ENCODE data around the gene PPP2R1B. TPM values are rescaled to one million over a fixed set of nuclear protein-coding genes. Genes with fewer than 3 reads are reported as not detected.
"Not testable (repeated sequence)": the region's sequence is repeated elsewhere in the genome, so short reads cannot be mapped to it uniquely, and the experiment has no call there.

The PPP2R1B gene
- total RNA-seq, 1 experiment from 2014 or later, result 29.7 TPM

DNA sequence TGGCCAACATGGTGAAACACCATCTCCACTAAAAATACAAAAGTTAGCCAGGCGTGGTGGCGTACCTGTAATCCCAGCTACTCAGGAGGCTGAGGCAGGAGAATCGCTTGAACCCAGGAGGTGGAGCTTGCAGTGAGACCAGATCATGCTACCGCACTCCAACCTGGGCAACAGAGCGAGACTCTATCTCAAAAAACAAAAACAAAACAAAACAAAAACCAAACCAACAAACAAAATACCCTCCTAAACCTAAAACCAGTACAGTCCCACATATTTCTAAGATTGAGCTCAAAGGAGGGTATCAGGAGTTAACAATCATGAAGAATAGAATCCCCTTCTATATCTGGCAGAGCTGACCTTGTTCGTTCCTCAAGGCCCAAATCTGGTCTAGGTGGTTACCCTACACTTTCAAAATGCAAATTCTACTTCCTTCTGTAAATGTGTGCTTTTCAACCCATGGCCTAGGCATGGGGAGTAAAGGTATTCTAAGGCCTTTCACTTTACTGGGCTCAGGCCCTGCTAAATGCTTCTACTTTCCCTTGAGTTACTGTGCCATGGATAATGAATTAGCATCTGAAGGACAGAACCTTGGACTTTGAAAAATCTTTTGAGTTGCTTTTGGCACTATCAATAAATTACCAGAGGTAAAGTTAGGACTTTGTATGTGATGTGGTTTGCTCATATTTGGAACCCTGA lies 10.4 kb upstream of the PPP2R1B start:
- Histone ChIP-seq H3K27me3 (replicated peaks) (no peaks in the 10 kb centered on the region), H3K4me1 (replicated peaks) (no peaks in the 10 kb centered on the region), H3K36me3 (no peaks in the 10 kb centered on the region), H3K27ac (no peak overlapping the region), H3K4me3 (no peak overlapping the region), H3K9me3 (replicated peaks) (no peaks in the 10 kb centered on the region)
- no peak for DNase-seq (ENCODE audit: low read depth in 1 of 2, low spot score in 2 of 2)

DNA sequence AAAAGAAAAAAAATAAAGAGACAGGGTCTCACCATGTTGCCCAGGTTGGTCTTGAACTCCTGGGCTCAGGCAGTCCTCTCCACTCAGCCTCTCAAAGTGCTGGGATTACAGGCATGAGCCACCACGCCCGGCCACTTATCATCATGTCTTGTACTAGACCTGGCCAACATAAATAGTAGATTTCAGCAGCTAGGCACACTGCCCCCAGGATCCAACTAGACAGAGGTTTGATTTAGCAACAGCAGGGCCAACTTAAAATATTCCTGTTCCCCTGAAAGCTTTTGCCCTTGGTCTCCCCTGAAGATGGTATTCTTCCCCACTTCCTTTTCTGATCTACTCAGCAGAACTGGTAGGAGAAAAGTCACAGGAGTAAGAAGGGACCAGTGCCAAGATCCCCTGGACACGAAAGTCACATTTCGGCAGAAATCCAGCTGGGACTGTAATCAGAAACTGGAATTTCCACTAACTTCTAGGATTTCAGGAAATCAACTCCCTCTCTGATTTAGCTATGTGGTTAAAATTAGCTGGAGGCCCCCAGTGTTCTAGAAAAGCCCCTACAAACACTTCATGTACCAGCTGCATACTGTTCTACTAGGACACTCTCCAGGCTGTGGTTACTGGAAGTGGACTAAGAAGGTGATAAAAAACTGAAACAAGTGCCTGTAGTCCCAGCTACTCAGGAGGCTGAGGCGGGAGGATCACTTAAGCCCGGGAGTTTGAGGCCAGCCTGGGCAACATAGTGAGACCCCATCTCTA lies 8.9 kb upstream of the PPP2R1B start:
- no peak overlapping the region for H3K27ac ChIP-seq

DNA sequence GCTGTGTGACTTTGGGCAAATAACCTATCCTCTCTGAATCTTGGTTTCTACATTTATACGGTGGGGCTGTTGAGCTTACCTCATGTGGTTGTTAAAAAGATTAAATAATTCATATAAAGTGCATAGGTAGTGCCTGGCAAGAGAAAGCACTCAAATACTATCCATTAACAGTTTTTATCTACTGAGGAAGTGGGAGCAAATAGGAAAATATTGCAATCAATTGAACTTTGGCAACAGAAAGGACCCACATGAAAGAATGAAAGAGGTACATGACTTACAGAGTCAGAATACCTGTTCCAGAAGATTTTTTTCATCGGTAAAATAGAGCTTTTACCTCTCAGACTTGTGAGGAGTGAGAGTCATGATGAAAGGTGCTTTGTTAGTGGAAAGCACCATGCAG lies 6.3 kb upstream of the PPP2R1B start:
- no peaks in the 10 kb centered on the region for H3K9me3 ChIP-seq (replicated peaks)
- no peaks in the 10 kb centered on the region for H3K27me3 ChIP-seq (replicated peaks)
- no peak overlapping the region for H3K4me3 ChIP-seq
- DNase-seq (ENCODE audit: low read depth in 1 of 2, low spot score in 2 of 2), result no peak
- H3K4me1 ChIP-seq (replicated peaks), result no peaks in the 10 kb centered on the region
- no peaks in the 10 kb centered on the region for H3K36me3 ChIP-seq
- no peak overlapping the region for H3K27ac ChIP-seq

More for the DNA sequence above, 8.9 kb upstream of the PPP2R1B start:
- no peak overlapping the region for H3K4me3 ChIP-seq
- no peaks in the 10 kb centered on the region for H3K36me3 ChIP-seq
- no peaks in the 10 kb centered on the region for H3K4me1 ChIP-seq (replicated peaks)
- no peak for DNase-seq (ENCODE audit: low read depth in 1 of 2, low spot score in 2 of 2)
- no peaks in the 10 kb centered on the region for H3K9me3 ChIP-seq (replicated peaks)
- H3K27me3 ChIP-seq (replicated peaks), result no peaks in the 10 kb centered on the region

DNA sequence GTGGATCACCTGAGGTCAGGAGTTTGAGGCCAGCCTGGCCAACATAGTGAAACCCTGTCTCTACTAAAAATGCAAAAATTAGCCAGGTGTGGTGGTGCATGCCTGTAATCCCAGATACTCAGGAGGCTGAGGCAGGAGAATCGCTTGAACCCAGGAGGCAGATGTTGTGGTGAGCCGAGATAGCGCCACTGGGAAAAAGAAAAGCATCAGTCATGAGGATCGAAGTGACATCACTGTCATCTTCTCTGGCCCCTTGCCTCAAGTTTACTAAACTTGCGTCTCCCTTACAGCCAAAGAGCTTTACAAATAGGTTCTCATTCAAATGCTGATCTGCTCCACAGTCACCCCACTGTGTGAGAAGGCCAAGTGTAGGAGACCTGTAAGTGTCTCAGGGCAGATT lies 5.0 kb upstream of the PPP2R1B start:
- not testable (repeated sequence) for H3K27me3 ChIP-seq (replicated peaks); DNase-seq (ENCODE audit: low read depth in 1 of 2, low spot score in 2 of 2); H3K36me3 ChIP-seq; H3K27ac ChIP-seq; H3K4me1 ChIP-seq (replicated peaks); H3K9me3 ChIP-seq (replicated peaks); H3K4me3 ChIP-seq

DNA sequence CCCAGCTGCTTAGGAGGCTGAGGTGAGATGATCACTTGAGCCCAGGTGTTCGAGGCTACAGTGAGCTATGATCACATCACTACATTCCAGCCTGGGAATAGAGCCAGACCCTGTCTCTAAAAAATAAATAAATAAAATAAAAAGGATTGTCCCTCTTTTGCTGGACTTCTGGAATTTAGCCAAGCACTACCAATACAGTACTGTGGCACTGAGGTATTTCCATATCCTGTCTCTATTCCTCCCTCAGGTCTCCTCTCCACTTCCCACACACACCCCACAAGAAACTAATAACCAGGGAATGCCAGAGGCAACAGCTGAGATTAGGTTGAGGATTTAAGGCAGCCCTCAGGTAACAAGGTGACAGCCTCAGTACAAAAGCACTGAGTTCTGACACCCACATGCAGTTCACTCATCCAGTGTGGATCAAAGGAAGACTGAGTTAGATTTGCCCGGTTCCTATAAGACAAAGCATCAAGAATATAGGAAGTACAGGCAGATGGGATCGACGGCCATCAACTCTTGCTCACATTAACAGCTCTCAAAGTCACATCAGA lies 4.5 kb upstream of the PPP2R1B start:
- H3K4me3 ChIP-seq, result no peak overlapping the region
- H3K9me3 ChIP-seq (replicated peaks), result no peaks in the 10 kb centered on the region
- DNase-seq (ENCODE audit: low read depth in 1 of 2, low spot score in 2 of 2), result no peak

DNA sequence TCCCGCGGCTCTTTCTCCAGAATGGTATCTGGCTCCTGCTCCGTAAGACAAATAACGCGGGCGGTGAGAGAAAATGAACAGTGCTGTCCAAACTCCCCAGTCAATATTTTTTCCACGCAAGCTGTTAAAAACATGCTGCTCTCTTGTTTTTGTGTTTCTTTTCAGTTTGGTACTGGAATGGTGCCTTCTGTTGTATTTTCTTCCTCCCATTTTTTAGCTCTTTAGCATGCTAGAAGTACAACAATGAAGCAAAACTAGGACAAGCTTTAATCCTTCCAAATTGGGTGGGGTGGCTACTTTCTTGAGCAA lies 599 bp upstream of the PPP2R1B start:
- Histone ChIP-seq H3K4me3 (peak overlapping the region; percentile 74), H3K4me1 (replicated peaks) (peaks cover 12% of the 10 kb centered on the region), H3K27ac (no peak overlapping the region), H3K27me3 (replicated peaks) (no peaks in the 10 kb centered on the region), H3K9me3 (replicated peaks) (no peaks in the 10 kb centered on the region), H3K36me3 (peaks cover 24% of the 10 kb centered on the region)
- no peak for DNase-seq (ENCODE audit: low read depth in 1 of 2, low spot score in 2 of 2)

More for the DNA sequence above, 4.5 kb upstream of the PPP2R1B start:
- H3K4me1 ChIP-seq (replicated peaks), result peaks cover 8% of the 10 kb centered on the region
- no peak overlapping the region for H3K27ac ChIP-seq
- peaks cover 3% of the 10 kb centered on the region; the same call in 1 of the 2 replicates for H3K36me3 ChIP-seq
- H3K27me3 ChIP-seq (replicated peaks), result no peaks in the 10 kb centered on the region

DNA sequence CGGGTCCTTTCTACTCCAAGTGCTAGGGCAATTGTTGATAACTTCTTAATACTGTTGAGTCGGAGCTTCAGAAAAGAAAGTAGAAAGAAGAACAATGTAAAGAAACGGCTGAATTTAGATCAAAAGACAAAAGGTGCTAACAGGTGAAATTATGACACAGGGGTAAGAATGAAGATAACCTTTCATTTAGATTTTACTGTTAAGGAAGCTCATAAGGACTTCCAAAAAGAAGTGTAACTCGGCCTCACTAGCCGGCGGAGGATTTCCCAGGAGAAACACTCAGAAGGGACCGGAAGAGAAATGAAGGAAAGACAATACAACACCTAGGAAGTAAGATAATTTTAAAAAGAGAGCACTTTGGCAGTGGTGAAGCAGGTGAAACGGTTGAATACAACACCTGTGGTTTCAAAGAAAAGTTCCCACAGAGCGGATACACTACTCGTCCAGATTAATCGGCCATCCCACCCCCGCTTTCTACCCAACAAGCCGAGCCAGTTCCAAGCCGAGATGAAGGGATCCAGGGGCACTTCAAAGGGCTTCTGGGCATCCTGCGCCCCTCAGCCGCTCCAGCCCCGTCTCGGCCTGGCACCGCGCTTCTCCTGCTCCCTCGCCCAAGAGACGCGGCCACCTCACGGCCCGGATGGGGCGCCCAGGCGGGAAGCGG lies 737 bp downstream of the PPP2R1B start:
- H3K36me3 ChIP-seq, result peaks cover 36% of the 10 kb centered on the region
- H3K27ac ChIP-seq, result peak overlapping the region; percentile 23; the same call in 1 of the 2 replicates
- H3K27me3 ChIP-seq (replicated peaks), result no peaks in the 10 kb centered on the region
- H3K4me1 ChIP-seq (replicated peaks), result peaks cover 12% of the 10 kb centered on the region
- H3K9me3 ChIP-seq (replicated peaks), result no peaks in the 10 kb centered on the region
- H3K4me3 ChIP-seq, result peak overlapping the region; percentile 74
- peak; percentile 20 to 37 for DNase-seq (ENCODE audit: low read depth in 1 of 2, low spot score in 2 of 2)

DNA sequence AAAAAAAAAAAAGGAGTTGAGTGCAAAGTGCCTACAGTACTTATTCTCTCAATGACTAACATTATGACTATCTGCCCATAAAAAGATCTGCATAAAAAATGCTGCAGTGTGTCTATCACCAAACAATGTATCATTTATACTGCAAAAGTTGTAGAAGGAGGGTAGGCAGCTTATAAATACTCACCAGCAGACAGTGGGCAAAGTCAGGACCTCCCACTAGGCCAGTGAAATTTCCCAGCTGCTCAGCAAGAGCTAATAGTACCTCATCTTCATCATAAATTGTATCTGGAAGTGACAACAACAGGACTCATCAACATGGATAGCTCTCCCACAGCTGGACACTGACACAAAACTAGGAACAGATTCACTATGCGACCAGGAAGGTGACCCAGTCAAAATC lies 1.6 kb downstream of the PPP2R1B start:
- Histone ChIP-seq H3K36me3 (peaks cover 44% of the 10 kb centered on the region), H3K27me3 (replicated peaks) (no peaks in the 10 kb centered on the region), H3K4me3 (peak overlapping the region; percentile 74), H3K4me1 (replicated peaks) (peaks cover 12% of the 10 kb centered on the region), H3K9me3 (replicated peaks) (no peaks in the 10 kb centered on the region), H3K27ac (no peak overlapping the region)
- DNase-seq (ENCODE audit: low read depth in 1 of 2, low spot score in 2 of 2), result peak; percentile 32 to 43

DNA sequence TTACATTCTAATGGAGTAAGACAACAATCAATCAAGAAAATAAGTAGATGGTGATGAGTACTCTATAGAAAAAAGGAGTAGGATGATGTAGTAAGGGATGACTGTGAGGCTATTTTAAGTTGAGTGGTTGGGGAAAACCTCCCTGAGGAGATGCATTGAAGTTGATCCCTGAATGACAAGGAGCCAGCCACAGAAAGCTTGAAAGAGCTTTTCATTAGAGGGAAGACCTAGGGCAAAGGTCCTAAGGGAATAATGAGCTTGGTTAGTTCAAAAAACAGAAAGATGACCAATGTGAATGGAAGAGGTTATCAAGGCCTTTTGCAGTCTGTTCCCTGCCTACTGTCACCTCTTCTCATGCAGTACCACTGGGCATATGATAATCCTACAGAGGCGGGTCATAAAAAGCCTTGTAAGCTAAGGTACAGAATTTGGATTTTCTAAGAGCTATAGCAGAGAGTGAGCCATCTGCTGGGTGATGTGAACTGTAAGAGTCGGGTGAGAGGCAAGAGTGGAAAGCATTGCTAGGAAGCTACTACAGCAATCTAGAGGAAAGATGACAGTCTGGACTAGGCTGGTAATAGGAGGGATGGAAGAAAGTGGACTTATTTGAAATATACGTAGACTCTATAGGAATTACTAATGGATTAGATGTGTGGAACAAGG lies 3.1 kb downstream of the PPP2R1B start:
- Histone ChIP-seq H3K4me1 (replicated peaks) (peaks cover 12% of the 10 kb centered on the region), H3K4me3 (no peak overlapping the region), H3K9me3 (replicated peaks) (no peaks in the 10 kb centered on the region), H3K27me3 (replicated peaks) (no peaks in the 10 kb centered on the region), H3K36me3 (peaks cover 47% of the 10 kb centered on the region), H3K27ac (no peak overlapping the region)
- no peak for DNase-seq (ENCODE audit: low read depth in 1 of 2, low spot score in 2 of 2)

DNA sequence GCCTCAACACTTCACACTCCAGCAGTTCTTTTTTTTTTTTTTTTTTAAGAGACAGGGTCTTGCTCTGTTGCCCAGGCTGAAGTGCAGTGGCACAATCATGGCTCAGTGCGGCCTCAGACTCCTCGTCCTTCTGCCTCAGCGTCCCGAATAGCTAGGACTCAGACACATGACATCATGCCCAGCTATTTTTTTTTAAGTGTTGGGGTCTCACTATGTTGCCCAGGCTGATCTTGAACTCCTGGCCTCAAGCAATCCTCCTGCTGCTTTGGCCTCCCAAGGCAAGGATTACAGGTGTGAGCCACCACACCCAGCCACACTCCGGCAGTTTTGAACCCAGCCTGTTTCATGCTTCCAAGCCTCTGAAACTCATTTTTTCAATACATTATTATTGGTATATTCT lies 3.7 kb downstream of the PPP2R1B start:
- H3K4me3 ChIP-seq, result no peak overlapping the region
- H3K27ac ChIP-seq, result no peak overlapping the region
- no peak for DNase-seq (ENCODE audit: low read depth in 1 of 2, low spot score in 2 of 2)
- peaks cover 47% of the 10 kb centered on the region for H3K36me3 ChIP-seq
- H3K9me3 ChIP-seq (replicated peaks), result no peaks in the 10 kb centered on the region
- H3K4me1 ChIP-seq (replicated peaks), result peaks cover 12% of the 10 kb centered on the region
- H3K27me3 ChIP-seq (replicated peaks), result no peaks in the 10 kb centered on the region

DNA sequence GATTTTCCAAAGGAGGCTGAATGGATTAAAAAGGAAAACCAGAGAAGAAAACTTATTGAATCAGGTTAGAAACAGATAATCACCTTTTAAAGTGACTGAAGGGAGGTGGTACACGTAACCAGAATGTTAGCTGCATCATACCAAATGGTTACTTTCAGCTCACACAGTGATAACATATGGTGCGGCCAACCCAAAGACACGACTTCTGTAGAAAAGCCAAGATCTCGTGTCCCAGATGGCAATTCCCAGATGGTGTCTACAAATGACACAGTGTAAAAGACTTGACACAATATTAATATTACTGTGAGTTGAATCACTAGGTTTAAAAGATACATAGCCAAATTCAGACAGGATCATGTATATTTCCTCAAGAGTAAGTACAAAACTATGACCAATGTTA lies 5.2 kb downstream of the PPP2R1B start:
- no peak for DNase-seq (ENCODE audit: low read depth in 1 of 2, low spot score in 2 of 2)
- Histone ChIP-seq H3K27ac (no peak overlapping the region), H3K4me1 (replicated peaks) (peaks cover 4% of the 10 kb centered on the region), H3K9me3 (replicated peaks) (no peaks in the 10 kb centered on the region), H3K4me3 (no peak overlapping the region), H3K36me3 (peaks cover 51% of the 10 kb centered on the region), H3K27me3 (replicated peaks) (no peaks in the 10 kb centered on the region)

DNA sequence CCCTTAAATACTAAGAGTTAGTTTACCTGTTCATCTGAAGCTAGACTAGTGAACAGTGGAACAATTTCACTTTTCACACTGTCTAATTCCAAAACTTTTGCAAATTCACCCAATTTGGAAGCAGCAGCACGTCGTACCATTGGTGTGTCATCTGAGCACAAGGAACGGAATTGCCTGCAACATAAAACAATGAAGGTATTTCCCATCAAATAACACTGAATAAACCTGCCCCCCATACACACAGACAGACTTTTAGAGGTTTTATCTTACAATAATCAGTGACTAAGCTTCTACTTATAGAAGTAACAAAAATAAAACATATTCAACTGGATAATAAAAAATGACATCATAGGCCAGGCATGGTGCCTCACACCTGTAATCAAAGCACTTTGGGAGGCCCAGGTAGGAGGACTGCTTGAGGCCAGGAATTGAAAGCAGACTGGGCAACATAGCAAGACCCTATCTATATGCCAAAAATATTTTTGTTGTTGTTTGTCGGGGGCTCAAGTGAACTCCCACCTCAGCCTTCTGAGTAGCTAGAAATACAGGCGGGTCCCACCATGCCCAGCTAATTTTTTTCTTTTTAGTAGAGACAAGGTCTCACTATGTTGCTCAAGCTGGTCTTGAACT lies 6.3 kb downstream of the PPP2R1B start:
- Histone ChIP-seq H3K4me3 (no peak overlapping the region), H3K27ac (no peak overlapping the region), H3K36me3 (peaks cover 52% of the 10 kb centered on the region), H3K4me1 (replicated peaks) (peaks cover 4% of the 10 kb centered on the region), H3K27me3 (replicated peaks) (no peaks in the 10 kb centered on the region), H3K9me3 (replicated peaks) (no peaks in the 10 kb centered on the region)
- no peak for DNase-seq (ENCODE audit: low read depth in 1 of 2, low spot score in 2 of 2)

DNA sequence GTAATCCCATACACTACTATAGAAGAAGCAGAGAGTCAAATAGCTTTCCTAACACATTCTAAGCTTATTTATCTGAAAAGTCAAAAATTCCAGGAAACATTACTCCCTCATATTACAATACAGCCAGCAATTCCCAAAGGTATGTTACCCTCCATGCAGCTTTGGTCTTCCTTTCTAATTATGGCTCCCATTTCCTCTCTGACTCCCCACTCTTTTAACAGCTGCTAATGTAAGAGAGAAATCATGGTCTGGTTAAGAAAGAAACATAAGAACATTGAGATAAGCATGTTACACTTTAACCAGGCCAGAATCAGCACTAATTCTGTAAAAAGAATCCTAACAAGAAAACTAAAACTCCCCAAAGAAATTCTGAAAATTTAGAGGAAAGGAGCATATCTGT lies 6.8 kb downstream of the PPP2R1B start:
- no peak for DNase-seq (ENCODE audit: low read depth in 1 of 2, low spot score in 2 of 2)
- H3K36me3 ChIP-seq, result peaks cover 53% of the 10 kb centered on the region

More for the DNA sequence above, 6.8 kb downstream of the PPP2R1B start:
- Histone ChIP-seq H3K4me1 (replicated peaks) (peaks cover 3% of the 10 kb centered on the region), H3K27me3 (replicated peaks) (no peaks in the 10 kb centered on the region), H3K27ac (no peak overlapping the region), H3K4me3 (no peak overlapping the region), H3K9me3 (replicated peaks) (no peaks in the 10 kb centered on the region)
